ENCODE measurements around the gene CDKN2B. TPM values are rescaled to one million over a fixed set of nuclear protein-coding genes. Genes with fewer than 3 reads are reported as not detected.

CDKN2B gene
- total RNA-seq, 6 donors from 2014 or later, result 27.2 to 90.6 (median 52.6) TPM

DNA sequence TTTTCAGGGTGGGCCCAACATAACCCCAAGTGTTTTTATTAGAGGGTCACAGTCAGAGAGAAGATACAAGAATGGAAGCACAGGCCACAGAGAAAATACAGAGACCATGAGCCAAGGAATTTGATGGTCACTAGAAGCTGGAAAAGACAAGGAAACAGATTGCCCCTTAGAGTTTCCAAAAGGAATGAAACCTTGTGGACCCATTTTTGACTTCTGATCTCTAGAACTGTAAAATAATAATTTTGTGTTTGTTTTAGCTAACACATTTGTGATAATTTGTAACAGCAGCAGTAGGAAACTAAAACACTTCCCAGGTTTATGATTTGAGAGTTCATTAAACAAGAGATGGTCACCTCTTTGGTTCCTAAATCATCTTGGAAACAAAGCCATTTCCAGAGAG lies 36.7 kb downstream of the CDKN2B start:
- H3K4me3 ChIP-seq, result no peak overlapping the region
- peaks cover 17 to 33% (median 21%) of the 10 kb centered on the region in 4 donors for H3K4me1 ChIP-seq
- no peak for ATAC-seq (ENCODE audit: low FRiP score in 2 of 2)
- peaks cover 3 to 94% (median 63%) of the 10 kb centered on the region in 4 donors for H3K27me3 ChIP-seq
- H3K27ac ChIP-seq, result no peak overlapping the region
- H3K9me3 ChIP-seq, result no peaks in the 10 kb centered on the region
- no peak for DNase-seq
- no peak for TF ChIP-seq POLR2A (IDR thresholded peaks at IDR 0.05)
- no peak for TF ChIP-seq EP300 (IDR thresholded peaks at IDR 0.05)
- TF ChIP-seq, protein P1, sequence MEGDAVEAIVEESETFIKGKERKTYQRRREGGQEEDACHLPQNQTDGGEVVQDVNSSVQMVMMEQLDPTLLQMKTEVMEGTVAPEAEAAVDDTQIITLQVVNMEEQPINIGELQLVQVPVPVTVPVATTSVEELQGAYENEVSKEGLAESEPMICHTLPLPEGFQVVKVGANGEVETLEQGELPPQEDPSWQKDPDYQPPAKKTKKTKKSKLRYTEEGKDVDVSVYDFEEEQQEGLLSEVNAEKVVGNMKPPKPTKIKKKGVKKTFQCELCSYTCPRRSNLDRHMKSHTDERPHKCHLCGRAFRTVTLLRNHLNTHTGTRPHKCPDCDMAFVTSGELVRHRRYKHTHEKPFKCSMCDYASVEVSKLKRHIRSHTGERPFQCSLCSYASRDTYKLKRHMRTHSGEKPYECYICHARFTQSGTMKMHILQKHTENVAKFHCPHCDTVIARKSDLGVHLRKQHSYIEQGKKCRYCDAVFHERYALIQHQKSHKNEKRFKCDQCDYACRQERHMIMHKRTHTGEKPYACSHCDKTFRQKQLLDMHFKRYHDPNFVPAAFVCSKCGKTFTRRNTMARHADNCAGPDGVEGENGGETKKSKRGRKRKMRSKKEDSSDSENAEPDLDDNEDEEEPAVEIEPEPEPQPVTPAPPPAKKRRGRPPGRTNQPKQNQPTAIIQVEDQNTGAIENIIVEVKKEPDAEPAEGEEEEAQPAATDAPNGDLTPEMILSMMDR (IDR thresholded peaks at IDR 0.05), result no peak
- no peak for TF ChIP-seq POLR2AphosphoS5 (IDR thresholded peaks at IDR 0.05)
- H3K36me3 ChIP-seq, result no peaks in the 10 kb centered on the region

DNA sequence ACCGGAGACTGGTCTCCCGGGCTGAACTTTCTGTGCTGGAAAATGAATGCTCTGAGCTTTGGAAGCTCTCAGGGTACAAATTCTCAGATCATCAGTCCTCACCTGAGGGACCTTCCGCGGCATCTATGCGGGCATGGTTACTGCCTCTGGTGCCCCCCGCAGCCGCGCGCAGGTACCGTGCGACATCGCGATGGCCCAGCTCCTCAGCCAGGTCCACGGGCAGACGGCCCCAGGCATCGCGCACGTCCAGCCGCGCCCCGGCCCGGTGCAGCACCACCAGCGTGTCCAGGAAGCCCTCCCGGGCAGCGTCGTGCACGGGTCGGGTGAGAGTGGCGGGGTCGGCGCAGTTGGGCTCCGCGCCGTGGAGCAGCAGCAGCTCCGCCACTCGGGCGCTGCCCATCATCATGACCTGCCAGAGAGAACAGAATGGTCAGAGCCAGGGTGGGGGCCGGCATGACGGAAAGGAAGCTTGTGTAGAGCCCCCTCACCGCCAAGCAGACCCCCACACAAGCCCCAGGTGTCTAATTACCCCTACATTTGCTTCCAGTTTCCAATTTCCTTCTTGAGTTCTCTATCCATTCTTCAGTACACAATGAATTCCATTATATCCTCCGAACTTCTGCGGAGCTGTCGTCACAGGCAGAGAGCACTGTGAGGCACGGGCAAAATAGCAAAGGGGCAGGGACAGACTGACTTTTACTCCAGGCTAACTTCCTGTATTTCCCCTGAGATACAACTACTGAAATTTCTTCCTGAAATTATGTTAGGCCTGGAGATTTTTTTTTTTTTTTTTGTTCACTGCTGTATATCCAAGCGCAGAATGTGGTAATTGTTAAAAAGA lies 38.1 kb downstream of the CDKN2B start:
- ATAC-seq (ENCODE audit: low FRiP score in 2 of 2) (no peak), DNase-seq (peak in 1 of 2 donors; percentile 81)
- WGBS, 2 donors, result 5 to 15% methylated on average over 14 to 21 of the region's 45 CpGs
- Histone ChIP-seq H3K9me3 (no peaks in the 10 kb centered on the region), H3K27ac (no peak overlapping the region), H3K4me1 (peaks cover 17 to 34% (median 21%) of the 10 kb centered on the region in 4 donors), H3K27me3 (peaks cover 4 to 92% (median 63%) of the 10 kb centered on the region in 4 donors), H3K36me3 (no peaks in the 10 kb centered on the region), H3K4me3 (no peak overlapping the region)
- TF ChIP-seq POLR2AphosphoS5 (IDR thresholded peaks at IDR 0.05), result no peak
- TF ChIP-seq, protein P1 (IDR thresholded peaks at IDR 0.05), result no peak
- TF ChIP-seq EP300 (IDR thresholded peaks at IDR 0.05), result no peak
- no peak for TF ChIP-seq POLR2A (IDR thresholded peaks at IDR 0.05)

DNA sequence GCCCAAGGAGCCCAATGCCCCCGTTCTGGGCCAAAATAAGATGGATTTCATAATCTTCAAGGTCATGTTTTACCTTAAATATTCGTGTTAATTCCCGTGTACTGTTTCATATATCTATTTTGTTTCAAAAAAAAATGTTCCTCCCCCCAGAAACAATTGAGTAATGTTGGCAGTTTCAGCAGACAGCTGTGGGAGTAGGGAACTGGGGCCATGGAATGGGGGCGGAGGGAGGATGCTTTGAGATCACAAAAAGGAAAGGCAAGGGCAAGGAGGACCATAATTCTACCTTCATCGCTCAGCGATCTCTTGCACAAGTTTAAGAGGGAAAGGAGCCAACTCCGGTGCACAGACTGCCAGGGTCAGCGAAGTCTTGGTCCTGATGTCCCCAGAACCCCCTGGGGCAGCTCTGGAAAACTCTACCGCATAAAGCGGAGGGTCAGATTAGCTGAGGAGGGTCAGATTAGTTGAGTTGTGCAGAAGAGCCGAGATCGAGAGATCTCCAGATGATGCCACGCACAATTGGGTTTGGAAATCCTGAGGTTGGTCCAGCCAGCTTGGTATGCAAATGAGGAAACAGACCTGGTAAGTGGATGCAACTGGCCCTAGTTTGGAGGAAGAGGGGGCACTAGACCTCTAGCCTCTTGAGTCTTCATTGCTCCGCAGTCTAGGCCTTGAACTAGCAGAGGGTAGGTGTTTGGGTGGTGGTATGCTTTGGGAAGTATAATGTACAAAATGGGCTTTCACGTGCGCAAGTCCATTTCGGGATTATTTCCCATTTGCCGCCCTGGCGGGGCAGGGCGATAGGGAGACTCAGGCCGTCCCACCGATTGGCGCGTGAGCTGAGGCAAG lies 38.9 kb downstream of the CDKN2B start:
- Histone ChIP-seq H3K4me3 (no peak overlapping the region), H3K36me3 (no peaks in the 10 kb centered on the region), H3K27me3 (peaks cover 7 to 92% (median 66%) of the 10 kb centered on the region in 4 donors), H3K9me3 (no peaks in the 10 kb centered on the region), H3K4me1 (peaks cover 17 to 37% (median 22%) of the 10 kb centered on the region in 4 donors), H3K27ac (no peak overlapping the region)
- ATAC-seq (ENCODE audit: low FRiP score in 2 of 2) (no peak), DNase-seq (no peak)
- WGBS, 2 donors, result 19 to 20% methylated on average over 23 to 24 of the region's 24 CpGs
- TF ChIP-seq, protein P1 (IDR thresholded peaks at IDR 0.05), result no peak
- TF ChIP-seq POLR2A (IDR thresholded peaks at IDR 0.05) (no peak), POLR2AphosphoS5 (IDR thresholded peaks at IDR 0.05) (no peak), EP300 (IDR thresholded peaks at IDR 0.05) (no peak)

DNA sequence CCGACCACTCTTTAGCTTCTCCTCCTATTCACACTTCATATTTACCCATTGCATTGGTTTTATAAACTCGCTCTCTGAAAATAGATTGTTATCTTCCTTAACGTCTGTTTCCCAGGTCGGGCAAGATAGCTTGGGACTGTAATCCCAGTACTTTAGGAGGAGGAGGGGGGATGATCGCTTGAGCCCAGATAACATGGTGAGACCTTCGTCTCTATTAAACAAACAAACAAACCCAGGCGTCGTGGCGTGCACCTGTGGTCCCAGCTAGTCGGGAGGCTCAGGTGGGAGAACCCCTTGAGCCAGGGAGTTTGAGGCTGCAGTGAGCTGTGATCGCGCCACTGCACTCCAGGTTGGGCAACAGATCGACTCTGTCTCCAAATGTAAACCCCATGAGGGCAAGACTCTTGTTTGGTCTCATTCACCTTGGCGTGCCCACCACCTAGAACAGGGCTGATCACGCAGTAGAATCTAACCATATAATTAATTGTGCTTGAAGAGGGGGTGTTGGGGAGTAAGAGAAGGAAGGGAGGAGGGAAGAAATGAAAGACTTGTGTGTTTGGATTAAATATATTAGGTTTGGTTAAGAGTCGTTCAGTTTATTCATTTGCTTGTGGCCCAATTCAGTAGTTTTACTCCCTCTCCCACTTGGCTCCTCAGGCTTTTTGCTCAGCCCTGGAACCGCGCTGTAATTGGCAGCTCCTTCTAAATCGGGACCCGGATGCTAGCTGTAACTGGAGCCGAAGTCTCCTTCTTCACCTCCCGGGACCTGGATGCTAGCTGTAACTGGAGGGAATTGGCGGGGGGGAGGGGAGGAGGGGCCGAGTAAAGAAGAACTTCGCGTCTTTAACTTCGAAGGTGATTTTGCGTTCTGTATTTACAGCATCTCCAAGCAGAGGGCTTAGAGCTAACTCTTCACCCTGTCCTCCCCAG lies 39.8 kb downstream of the CDKN2B start:
- Histone ChIP-seq H3K36me3 (no peaks in the 10 kb centered on the region), H3K4me1 (peaks cover 12 to 33% (median 18%) of the 10 kb centered on the region in 4 donors), H3K27me3 (peaks cover 7 to 91% (median 64%) of the 10 kb centered on the region in 4 donors), H3K27ac (no peak overlapping the region), H3K4me3 (no peak overlapping the region), H3K9me3 (no peaks in the 10 kb centered on the region)
- DNase-seq, result no peak
- TF ChIP-seq POLR2AphosphoS5 (IDR thresholded peaks at IDR 0.05), result no peak
- no peak for TF ChIP-seq POLR2A (IDR thresholded peaks at IDR 0.05)
- no peak for TF ChIP-seq EP300 (IDR thresholded peaks at IDR 0.05)
- no peak for ATAC-seq (ENCODE audit: low FRiP score in 2 of 2)
- 13 to 15% methylated on average over 28 of the region's 28 CpGs for WGBS, 2 donors

Data from upper lobe of left lung (tissue), 6 donors.